ENCODE measurements around the gene ERI2.
"Not testable (repeated sequence)": the region's sequence is repeated elsewhere in the genome, so short reads cannot be mapped to it uniquely, and the experiment has no call there.

Gene ERI2

GRCh38 chr16:20762404-20763123 is 43.7 kb downstream of the ERI2 start:
- DNase-seq, result no peak

- DNase-seq, result no peak
Observed at GRCh38 chr16:20761175-20761574, 45.1 kb downstream of the ERI2 start.

GRCh38 chr16:20760346-20760745 is 45.9 kb downstream of the ERI2 start:
- no peak for DNase-seq

GRCh38 chr16:20755799-20756198 is 50.5 kb downstream of the ERI2 start:
- not testable (repeated sequence) for DNase-seq

GRCh38 chr16:20755238-20755637 is 51.0 kb downstream of the ERI2 start:
- no peak for DNase-seq

- no peak for DNase-seq
Observed at GRCh38 chr16:20753727-20754126, 52.5 kb downstream of the ERI2 start.

GRCh38 chr16:20750558-20750957 is 55.7 kb downstream of the ERI2 start:
- no peak for DNase-seq

- no peak for DNase-seq
Observed at GRCh38 chr16:20749474-20749873, 56.8 kb downstream of the ERI2 start.

- no peak for DNase-seq
Observed at GRCh38 chr16:20747030-20747816, 59.0 kb downstream of the ERI2 start.

- no peak for DNase-seq
Observed at GRCh38 chr16:20746461-20746860, 59.8 kb downstream of the ERI2 start.

All from NCI-H2171 treated with DMSO at 0.1 percent for 48 hours (cell line).